Measurements from ENCODE around the gene SUSD5. TPM values are rescaled to one million over a fixed set of nuclear protein-coding genes. Genes with fewer than 3 reads are reported as not detected.
"Not testable (repeated sequence)": the region's sequence is repeated elsewhere in the genome, so short reads cannot be mapped to it uniquely, and the experiment has no call there.

SUSD5 gene
- total RNA-seq, 2 experiments from 2014 or later = not detected

DNA sequence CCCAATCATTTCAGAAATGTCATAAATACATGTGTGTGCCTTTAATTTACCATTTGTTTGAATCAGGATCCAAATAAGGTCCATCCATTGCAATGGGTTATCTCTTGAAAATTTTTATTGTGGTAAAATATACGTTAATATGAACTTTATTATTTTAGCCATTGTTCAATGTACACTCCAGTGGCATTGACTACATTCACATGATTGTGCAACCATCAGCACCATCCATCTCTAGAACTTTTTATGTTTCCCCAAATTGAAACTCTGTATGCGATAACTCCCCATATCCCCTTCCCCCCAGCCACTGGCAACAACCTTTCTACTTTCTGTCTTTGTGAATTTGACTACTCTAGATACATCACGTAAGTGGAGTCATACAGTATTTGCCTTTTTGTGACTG is 92.8 kb downstream of the SUSD5 start:
- peaks cover 11% of the 10 kb centered on the region for H3K36me3 Mint-ChIP-seq (ENCODE audit: low read depth)
- CTCF ChIA-PET = no interaction called here
- H3K27ac Mint-ChIP-seq = no peak overlapping the region
- H3K4me3 Mint-ChIP-seq = no peak overlapping the region
- no peak for DNase-seq
- peaks cover 15% of the 10 kb centered on the region for H3K4me1 Mint-ChIP-seq (ENCODE audit: low read depth)
- H3K27me3 Mint-ChIP-seq (ENCODE audit: low read depth) = no peaks in the 10 kb centered on the region
- intact Hi-C loops (cut with micrococcal nuclease) = loop anchor here (2.0 kb wide), 1 partner anchor 15 kb away; no protein-coding TSS in a partner anchor
- no peaks in the 10 kb centered on the region for H3K9me3 Mint-ChIP-seq

- CTCF ChIA-PET = interaction anchor here (0.5 kb wide), 1 partner anchor 126 kb away, joined by 3 read pairs; no protein-coding TSS in a partner anchor
- Mint-ChIP-seq H3K9me3 (no peaks in the 10 kb centered on the region), H3K27ac (no peak overlapping the region), H3K36me3 (ENCODE audit: low read depth) (peaks cover 15% of the 10 kb centered on the region), H3K27me3 (ENCODE audit: low read depth) (no peaks in the 10 kb centered on the region), H3K4me1 (ENCODE audit: low read depth) (peaks cover 15% of the 10 kb centered on the region), H3K4me3 (no peak overlapping the region)
- intact Hi-C loops (cut with micrococcal nuclease) = loop anchor here (1.0 to 2.0 kb wide), 2 partner anchors 14 to 28 kb away; no protein-coding TSS in a partner anchor
- DNase-seq = peak; percentile 31
Observed at GRCh38 chr3:33124638-33125037, 94.0 kb downstream of the SUSD5 start.

DNA sequence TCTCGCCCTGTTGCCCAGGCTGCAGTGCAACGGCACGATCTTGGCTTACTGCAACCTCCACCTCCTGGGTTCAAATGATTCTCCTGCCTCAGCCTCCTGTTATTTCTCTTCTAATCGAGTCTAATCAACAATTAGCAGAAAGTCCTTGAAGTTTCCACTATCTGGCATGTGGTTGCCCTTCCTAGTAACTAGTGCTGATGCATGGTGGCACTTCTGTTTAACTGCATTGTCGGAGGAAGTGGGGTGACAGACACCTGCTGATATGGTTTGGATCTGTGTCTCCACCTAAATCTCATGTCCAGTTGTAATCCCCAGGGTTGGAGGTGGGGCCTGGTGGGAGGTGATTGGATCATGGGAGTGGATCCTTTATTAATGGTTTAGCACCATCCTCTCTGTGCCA is 95.6 kb downstream of the SUSD5 start:
- Mint-ChIP-seq H3K4me3 (no peak overlapping the region), H3K9me3 (no peaks in the 10 kb centered on the region), H3K27me3 (ENCODE audit: low read depth) (no peaks in the 10 kb centered on the region), H3K4me1 (ENCODE audit: low read depth) (peaks cover 15% of the 10 kb centered on the region), H3K27ac (no peak overlapping the region), H3K36me3 (ENCODE audit: low read depth) (peaks cover 15% of the 10 kb centered on the region)
- CTCF ChIA-PET = interaction anchor here (1.8 kb wide), 1 partner anchor 9 kb away, joined by 9 read pairs; no protein-coding TSS in a partner anchor
- DNase-seq = no peak
- intact Hi-C loops (cut with micrococcal nuclease) = no loop called here

- no peak overlapping the region for H3K4me3 Mint-ChIP-seq
- H3K36me3 Mint-ChIP-seq (ENCODE audit: low read depth) = peaks cover 10% of the 10 kb centered on the region
- DNase-seq = no peak
- intact Hi-C loops (cut with micrococcal nuclease) = no loop called here
- CTCF ChIA-PET = interaction anchor here (1.9 kb wide), 1 partner anchor 12 kb away, joined by 7 read pairs; no protein-coding TSS in a partner anchor
- H3K27ac Mint-ChIP-seq = no peak overlapping the region
- H3K9me3 Mint-ChIP-seq = no peaks in the 10 kb centered on the region
- no peaks in the 10 kb centered on the region for H3K27me3 Mint-ChIP-seq (ENCODE audit: low read depth)
- H3K4me1 Mint-ChIP-seq (ENCODE audit: low read depth) = peaks cover 24% of the 10 kb centered on the region
Observed at GRCh38 chr3:33119891-33120290, 98.7 kb downstream of the SUSD5 start.

DNA sequence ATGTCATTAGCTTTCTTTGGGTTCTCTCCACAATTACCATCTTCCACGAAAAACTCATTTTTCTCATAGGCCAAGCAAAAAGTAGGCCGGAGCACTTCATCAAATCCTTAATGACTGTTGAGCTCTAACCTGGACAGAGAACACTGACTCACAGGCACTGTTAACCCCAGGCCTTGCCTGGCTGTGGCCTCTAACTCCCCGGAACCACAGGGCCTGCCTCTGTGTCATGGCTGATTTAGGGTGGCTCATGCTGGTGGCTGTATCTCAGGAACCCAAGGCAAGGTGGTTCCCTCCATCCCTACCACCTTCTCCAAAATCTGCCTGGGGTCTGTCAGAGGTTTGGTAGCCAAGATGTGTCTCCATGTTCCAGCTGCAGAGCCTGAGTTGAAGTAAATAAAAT is 101.1 kb downstream of the SUSD5 start:
- H3K27me3 Mint-ChIP-seq (ENCODE audit: low read depth) = no peaks in the 10 kb centered on the region
- no peak overlapping the region for H3K27ac Mint-ChIP-seq
- H3K9me3 Mint-ChIP-seq = no peaks in the 10 kb centered on the region
- peaks cover 5% of the 10 kb centered on the region for H3K36me3 Mint-ChIP-seq (ENCODE audit: low read depth)
- H3K4me1 Mint-ChIP-seq (ENCODE audit: low read depth) = peaks cover 24% of the 10 kb centered on the region
- DNase-seq = no peak
- CTCF ChIA-PET = interaction anchor here (0.6 to 1.0 kb wide), 2 partner anchors 14 to 534 kb away, joined by 3 to 4 read pairs; no protein-coding TSS in a partner anchor
- H3K4me3 Mint-ChIP-seq = no peak overlapping the region
- intact Hi-C loops (cut with micrococcal nuclease) = no loop called here

GRCh38 chr3:33115024-33115768 is 103.4 kb downstream of the SUSD5 start:
- no peaks in the 10 kb centered on the region for H3K27me3 Mint-ChIP-seq (ENCODE audit: low read depth)
- H3K4me3 Mint-ChIP-seq = peak overlapping the region; percentile 78
- no peaks in the 10 kb centered on the region for H3K9me3 Mint-ChIP-seq
- intact Hi-C loops (cut with micrococcal nuclease) = no loop called here
- H3K27ac Mint-ChIP-seq = no peak overlapping the region
- peaks cover 36% of the 10 kb centered on the region for H3K4me1 Mint-ChIP-seq (ENCODE audit: low read depth)
- no peaks in the 10 kb centered on the region for H3K36me3 Mint-ChIP-seq (ENCODE audit: low read depth)
- DNase-seq = peak; percentile 21
- CTCF ChIA-PET = interaction anchor here (1.8 to 1.9 kb wide), 2 partner anchors 16 to 258 kb away, joined by 6 to 8 read pairs; no protein-coding TSS in a partner anchor

DNA sequence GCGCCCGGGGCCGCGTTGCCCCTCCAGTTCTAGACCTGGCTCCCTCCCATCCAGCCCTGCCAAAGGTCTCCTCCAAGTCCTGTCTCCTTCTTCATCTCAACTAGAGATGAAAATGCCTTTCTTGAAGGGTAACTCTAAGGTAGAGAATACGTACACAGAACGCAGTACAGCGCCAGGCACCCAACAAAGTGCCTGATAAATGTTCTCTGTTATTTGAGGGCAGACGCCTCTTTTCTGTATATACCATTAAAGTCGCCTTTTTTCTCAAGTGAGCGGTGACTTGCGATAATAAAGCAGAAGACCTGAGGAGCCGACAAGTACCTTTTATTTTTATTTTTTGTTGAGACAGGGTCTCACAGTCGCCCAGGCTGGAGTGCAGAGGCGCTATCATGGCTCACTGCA is 104.0 kb downstream of the SUSD5 start:
- CTCF ChIA-PET = interaction anchor here (0.8 to 1.9 kb wide), 3 partner anchors 17 to 166 kb away, joined by 3 to 6 read pairs (median 3); no protein-coding TSS in a partner anchor
- Mint-ChIP-seq H3K4me1 (ENCODE audit: low read depth) (peaks cover 36% of the 10 kb centered on the region), H3K27me3 (ENCODE audit: low read depth) (no peaks in the 10 kb centered on the region), H3K27ac (no peak overlapping the region), H3K9me3 (no peaks in the 10 kb centered on the region), H3K4me3 (peak overlapping the region; percentile 78), H3K36me3 (ENCODE audit: low read depth) (no peaks in the 10 kb centered on the region)
- no peak for DNase-seq
- intact Hi-C loops (cut with micrococcal nuclease) = loop anchor here (1.0 to 5.0 kb wide), 8 partner anchors 17 to 683 kb away; partner anchors contain the start of genes CLASP2, CNOT10, DYNC1LI1 and GLB1

GRCh38 chr3:33113772-33114621 is 104.6 kb downstream of the SUSD5 start, which contains the start of gene CRTAP:
Gene CRTAP (plus strand): TSS chr3:33114014. CDS start chr3:33114078, 64 bp downstream.
- Mint-ChIP-seq H3K4me3 (peak within 1 kb of the TSS; percentile 78), H3K27me3 (ENCODE audit: low read depth) (no peaks in the 10 kb centered on the region), H3K27ac (no peak within 1 kb of the TSS), H3K9me3 (no peaks in the 10 kb centered on the region), H3K36me3 (ENCODE audit: low read depth) (no peaks in the 10 kb centered on the region), H3K4me1 (ENCODE audit: low read depth) (peaks cover 36% of the 10 kb centered on the region)
- CTCF ChIA-PET = interaction anchor here (0.8 to 1.9 kb wide), 4 partner anchors 17 to 166 kb away, joined by 3 to 6 read pairs (median 4); no protein-coding TSS in a partner anchor
- intact Hi-C loops (cut with micrococcal nuclease) = loop anchor here (1.0 to 5.0 kb wide), 8 partner anchors 17 to 683 kb away; partner anchors contain the start of genes CLASP2, CNOT10, DYNC1LI1 and GLB1
- DNase-seq = peak; percentile 86

DNA sequence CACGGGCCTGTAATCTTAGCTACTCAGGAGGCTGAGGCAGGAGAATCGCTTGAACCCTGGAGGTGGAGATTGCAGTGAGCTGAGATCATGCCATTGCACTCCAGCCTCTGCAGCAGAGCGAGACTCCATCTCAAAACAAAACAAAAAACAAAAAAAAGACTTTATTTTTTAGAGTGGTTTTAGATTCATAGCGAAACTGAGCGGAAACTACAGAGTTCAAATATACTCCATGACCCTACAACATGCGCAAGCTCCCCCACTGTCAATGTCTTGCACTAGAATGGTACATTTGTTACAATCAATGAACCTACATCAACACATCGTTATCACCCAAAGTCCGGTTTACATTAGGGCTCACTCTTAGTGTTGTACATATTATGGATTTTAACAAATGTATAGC is 107.0 kb downstream of the SUSD5 start:
- H3K4me1 Mint-ChIP-seq (ENCODE audit: low read depth) = peaks cover 33% of the 10 kb centered on the region
- no peak overlapping the region for H3K27ac Mint-ChIP-seq
- no peaks in the 10 kb centered on the region for H3K9me3 Mint-ChIP-seq
- H3K4me3 Mint-ChIP-seq = no peak overlapping the region
- DNase-seq = peak; percentile 13
- H3K36me3 Mint-ChIP-seq (ENCODE audit: low read depth) = no peaks in the 10 kb centered on the region
- H3K27me3 Mint-ChIP-seq (ENCODE audit: low read depth) = no peaks in the 10 kb centered on the region
- CTCF ChIA-PET = interaction anchor here (0.9 to 1.5 kb wide), 2 partner anchors 37 to 49 kb away, joined by 4 to 6 read pairs; no protein-coding TSS in a partner anchor
- intact Hi-C loops (cut with micrococcal nuclease) = loop anchor here (2.0 to 5.0 kb wide), 3 partner anchors 13 to 686 kb away; partner anchors contain the start of genes CNOT10 and PDCD6IP

DNA sequence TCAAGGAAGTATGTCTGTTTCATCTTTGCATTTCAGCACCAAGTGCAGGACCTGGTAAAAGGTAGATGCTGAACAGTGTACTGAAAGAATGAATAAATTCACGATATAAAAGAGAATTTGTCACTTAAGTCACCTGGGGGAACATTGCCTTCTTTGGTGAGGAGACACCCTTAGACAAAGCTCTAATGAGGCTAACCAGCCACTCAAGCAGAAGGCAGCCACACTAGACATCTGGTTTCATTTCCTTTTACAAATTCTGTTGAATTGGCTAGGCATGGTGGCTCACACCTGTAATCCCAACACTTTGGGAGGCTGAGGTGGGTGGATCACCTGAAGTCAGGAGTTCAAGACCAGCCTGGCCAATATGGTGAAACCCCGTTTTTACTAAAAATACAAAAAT is 111.8 kb downstream of the SUSD5 start:
- DNase-seq; H3K9me3 Mint-ChIP-seq; H3K36me3 Mint-ChIP-seq (ENCODE audit: low read depth); H3K27ac Mint-ChIP-seq; intact Hi-C loops (cut with micrococcal nuclease); H3K4me3 Mint-ChIP-seq; H3K4me1 Mint-ChIP-seq (ENCODE audit: low read depth): not testable (repeated sequence)
- peaks cover 12% of the 10 kb centered on the region for H3K27me3 Mint-ChIP-seq (ENCODE audit: low read depth)
- CTCF ChIA-PET = interaction anchor here (2.8 kb wide), 1 partner anchor 25 kb away, joined by 7 read pairs; no protein-coding TSS in a partner anchor

- Mint-ChIP-seq H3K9me3 (no peaks in the 10 kb centered on the region), H3K36me3 (ENCODE audit: low read depth) (no peaks in the 10 kb centered on the region), H3K27ac (no peak overlapping the region), H3K27me3 (ENCODE audit: low read depth) (peaks cover 12% of the 10 kb centered on the region), H3K4me1 (ENCODE audit: low read depth) (no peaks in the 10 kb centered on the region), H3K4me3 (no peak overlapping the region)
- DNase-seq = no peak
- intact Hi-C loops (cut with micrococcal nuclease) = no loop called here
- CTCF ChIA-PET = interaction anchor here (1.6 to 2.8 kb wide), 2 partner anchors 11 to 26 kb away, joined by 3 to 7 read pairs; no protein-coding TSS in a partner anchor
Observed at GRCh38 chr3:33105341-33105948, 113.2 kb downstream of the SUSD5 start.
